ENCODE measurements around the gene SYNC.

- TF ChIP-seq, protein P1, sequence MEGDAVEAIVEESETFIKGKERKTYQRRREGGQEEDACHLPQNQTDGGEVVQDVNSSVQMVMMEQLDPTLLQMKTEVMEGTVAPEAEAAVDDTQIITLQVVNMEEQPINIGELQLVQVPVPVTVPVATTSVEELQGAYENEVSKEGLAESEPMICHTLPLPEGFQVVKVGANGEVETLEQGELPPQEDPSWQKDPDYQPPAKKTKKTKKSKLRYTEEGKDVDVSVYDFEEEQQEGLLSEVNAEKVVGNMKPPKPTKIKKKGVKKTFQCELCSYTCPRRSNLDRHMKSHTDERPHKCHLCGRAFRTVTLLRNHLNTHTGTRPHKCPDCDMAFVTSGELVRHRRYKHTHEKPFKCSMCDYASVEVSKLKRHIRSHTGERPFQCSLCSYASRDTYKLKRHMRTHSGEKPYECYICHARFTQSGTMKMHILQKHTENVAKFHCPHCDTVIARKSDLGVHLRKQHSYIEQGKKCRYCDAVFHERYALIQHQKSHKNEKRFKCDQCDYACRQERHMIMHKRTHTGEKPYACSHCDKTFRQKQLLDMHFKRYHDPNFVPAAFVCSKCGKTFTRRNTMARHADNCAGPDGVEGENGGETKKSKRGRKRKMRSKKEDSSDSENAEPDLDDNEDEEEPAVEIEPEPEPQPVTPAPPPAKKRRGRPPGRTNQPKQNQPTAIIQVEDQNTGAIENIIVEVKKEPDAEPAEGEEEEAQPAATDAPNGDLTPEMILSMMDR (IDR thresholded peaks at IDR 0.05; ENCODE audit: extremely low read depth in 1 of 2, insufficient read depth in 1 of 2, low read depth in 1 of 2, low read length in 2 of 2) = no peak
- TF ChIP-seq, protein P2, sequence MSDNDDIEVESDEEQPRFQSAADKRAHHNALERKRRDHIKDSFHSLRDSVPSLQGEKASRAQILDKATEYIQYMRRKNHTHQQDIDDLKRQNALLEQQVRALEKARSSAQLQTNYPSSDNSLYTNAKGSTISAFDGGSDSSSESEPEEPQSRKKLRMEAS (IDR thresholded peaks at IDR 0.05; ENCODE audit: insufficient read depth, insufficient read length) = no peak
- TF ChIP-seq EZH2 (IDR thresholded peaks at IDR 0.05; ENCODE audit: borderline replicate concordance, low read depth, low read length, severe bottlenecking) (no peak), POLR2A (IDR thresholded peaks at IDR 0.05; ENCODE audit: low read depth, low read length) (no peak), POLR2AphosphoS5 (IDR thresholded peaks at IDR 0.05; ENCODE audit: insufficient read depth, low read depth, low read length) (no peak), GATA2 (IDR thresholded peaks at IDR 0.05; ENCODE audit: insufficient read depth, insufficient read length, low read depth, low read length) (no peak), JUN (IDR thresholded peaks at IDR 0.05; ENCODE audit: borderline replicate concordance, insufficient read depth, insufficient read length, low read depth) (no peak)
Observed at GRCh38 chr1:32725615-32725982, 23.0 kb upstream of the SYNC start.
